H1 (cell line): Measurements from ENCODE around the gene TEX14. TPM values are rescaled to one million over a fixed set of nuclear protein-coding genes. Genes with fewer than 3 reads are reported as not detected.

Experiments
- CTCF ChIA-PET: fragments of 300-600 bp; sonication (Branson Sonifier 250); formaldehyde crosslinking; loops from one replicate; lab custom pipeline; 2021; ENCODE audit not compliant: partially characterized antibody; lab: Charles Lee
- POLR2A ChIA-PET: fragments of 300-600 bp; sonication (Branson Sonifier 250); formaldehyde crosslinking; loops from one replicate; lab custom pipeline; 2021; ENCODE audit warnings: inconsistent platforms; ENCODE audit not compliant: partially characterized antibody; lab: Charles Lee
- DNase-seq, 2 experiments: peaks; one replicate each; pipeline versions ENCODE4 v3.0.0 to v3.0.0-alpha.2; 2010 to 2022; ENCODE audit warnings: low spot score in 2 of 2, low read depth in 1 of 2, mixed read lengths in 1 of 2
- FAIRE-seq: peaks from 2 replicates; lab custom pipeline; 2011; peaks lifted over from hg19 to GRCh38; lab: Jason Lieb, UNC
- H2AFZ ChIP-seq: 2 replicates; pipeline ENCODE4 v1.8.1; 2012; ENCODE audit warnings: low read length, inconsistent platforms
- H2AK5ac ChIP-seq: 2 replicates; pipeline ENCODE4 v1.6.1; 2013; ENCODE audit warnings: low read depth, low read length
- H2BK120ac ChIP-seq: replicated peaks from 2 replicates; pipeline ENCODE3; 2013; ENCODE audit warnings: low read depth, low read length, inconsistent platforms
- H2BK12ac ChIP-seq: 2 replicates; pipeline ENCODE4 v1.6.1; 2013; ENCODE audit warnings: low read depth, low read length
- H2BK15ac ChIP-seq: 2 replicates; pipeline ENCODE4 v1.6.1; 2013; ENCODE audit warnings: low read length
- H2BK20ac ChIP-seq: 2 replicates; pipeline ENCODE4 v1.6.1; 2013; ENCODE audit warnings: low read length
- H2BK5ac ChIP-seq: 2 replicates; pipeline ENCODE4 v1.6.1; 2013; ENCODE audit warnings: low read depth, low read length
- H3K14ac ChIP-seq: 2 replicates; pipeline ENCODE4 v1.6.1; 2013; ENCODE audit warnings: inconsistent platforms; ENCODE audit not compliant: insufficient read length
- H3K18ac ChIP-seq: 2 replicates; pipeline ENCODE4 v1.6.1; 2013; ENCODE audit warnings: low read length; ENCODE audit errors: extremely low read depth
- H3K23ac ChIP-seq: 2 replicates; pipeline ENCODE4 v1.6.1; 2013; ENCODE audit warnings: inconsistent platforms; ENCODE audit not compliant: insufficient read length
- H3K23me2 ChIP-seq: 2 replicates; pipeline ENCODE4 v1.6.1; 2013; ENCODE audit warnings: low read depth, low read length
- H3K27ac ChIP-seq: 2 replicates; pipeline ENCODE4 v1.6.1; 2011; ENCODE audit warnings: low read depth, low read length, inconsistent platforms
- H3K27me3 ChIP-seq, 4 experiments: replicated peaks in 1 of 4; 1 replicate in 1 of 4; 2 replicates in 3 of 4; pipeline versions ENCODE4 v1.6.1 to v1.8.1; 2011 to 2013; ENCODE audit warnings: low read length in 3 of 4, mild to moderate bottlenecking in 3 of 4, inconsistent platforms in 2 of 4, mixed read lengths in 2 of 4, moderate library complexity in 1 of 4; ENCODE audit not compliant: control insufficient read depth in 3 of 4, insufficient read depth in 3 of 4; ENCODE audit errors: extremely low read depth in 1 of 4
- H3K36me3 ChIP-seq, 4 experiments: 2 replicates each; pipeline versions ENCODE4 v1.6.1 to v1.8.1; 2011 to 2013; ENCODE audit warnings: mild to moderate bottlenecking in 4 of 4, low read length in 3 of 4, moderate library complexity in 2 of 4, control low read depth in 1 of 4, inconsistent platforms in 1 of 4; ENCODE audit not compliant: insufficient read depth in 4 of 4, control insufficient read depth in 2 of 4
- H3K4ac ChIP-seq: replicated peaks from 2 replicates; pipeline ENCODE3; 2013; ENCODE audit warnings: low read length, low read depth, mixed read lengths, inconsistent platforms; ENCODE audit not compliant: insufficient read length
- H3K4me1 ChIP-seq, 4 experiments: replicated peaks in 1 of 4; 1 replicate in 1 of 4; 2 replicates in 3 of 4; pipeline versions ENCODE4 v1.6.1 to v1.8.1; 2011 to 2013; ENCODE audit warnings: low read length in 3 of 4, inconsistent platforms in 2 of 4, mixed read lengths in 1 of 4; ENCODE audit not compliant: insufficient read depth in 4 of 4, control insufficient read depth in 3 of 4
- H3K4me2 ChIP-seq, 2 experiments: 2 replicates each; pipeline versions ENCODE4 v1.6.1 to v1.8.1; 2011 to 2013; ENCODE audit warnings: low read depth in 2 of 2, low read length in 2 of 2, control low read depth in 1 of 2, inconsistent platforms in 1 of 2, mild to moderate bottlenecking in 1 of 2; ENCODE audit not compliant: insufficient read depth in 1 of 2
- H3K4me3 ChIP-seq, 4 experiments: fragments of 200-600, 300-600 bp in 1 of 4; sonication (generic), shearing (Covaris generic), sonication (Bioruptor Twin) in 1 of 4; 2 replicates each; pipeline versions ENCODE4 v1.5.1 to v1.8.1; 2011 to 2016; ENCODE audit warnings: low read length in 4 of 4, low read depth in 3 of 4, control low read depth in 2 of 4, inconsistent platforms in 2 of 4, mild to moderate bottlenecking in 2 of 4, mixed read lengths in 1 of 4, moderate library complexity in 1 of 4; ENCODE audit not compliant: insufficient read depth in 2 of 4; ENCODE audit errors: extremely low read depth in 1 of 4
- H3K56ac ChIP-seq: replicated peaks from 2 replicates; pipeline ENCODE3; 2013; ENCODE audit warnings: low read depth, mild to moderate bottlenecking, mixed read lengths, low read length, inconsistent platforms; ENCODE audit not compliant: insufficient read length
- H3K79me1 ChIP-seq: 2 replicates; pipeline ENCODE4 v1.6.1; 2013; ENCODE audit warnings: low read depth, low read length, control low read depth
- H3K79me2 ChIP-seq, 2 experiments: 2 replicates each; pipeline versions ENCODE4 v1.6.1 to v1.8.1; 2012 to 2013; ENCODE audit warnings: low read length in 2 of 2, mild to moderate bottlenecking in 2 of 2, inconsistent platforms in 1 of 2; ENCODE audit not compliant: insufficient read depth in 2 of 2, control insufficient read depth in 1 of 2
- H3K9ac ChIP-seq, 4 experiments: replicated peaks in 1 of 4; 1 replicate in 1 of 4; 2 replicates in 3 of 4; pipeline versions ENCODE4 v1.6.1 to v1.8.1; 2011 to 2013; ENCODE audit warnings: low read depth in 3 of 4, low read length in 3 of 4, control low read depth in 2 of 4, mild to moderate bottlenecking in 2 of 4, moderate library complexity in 2 of 4, inconsistent platforms in 1 of 4; ENCODE audit errors: extremely low read depth in 1 of 4
- H3K9me3 ChIP-seq, 2 experiments: 2 replicates each; pipeline versions ENCODE4 v1.6.1 to v1.8.1; 2012 to 2013; ENCODE audit warnings: mild to moderate bottlenecking in 2 of 2, moderate library complexity in 2 of 2, control low read depth in 1 of 2, inconsistent platforms in 1 of 2, low read depth in 1 of 2, low read length in 1 of 2, mixed read lengths in 1 of 2; ENCODE audit not compliant: insufficient read depth in 2 of 2
- H4K20me1 ChIP-seq, 2 experiments: replicated peaks in 1 of 2; 2 replicates each; pipeline versions ENCODE3 to v1.8.1; 2011 to 2013; ENCODE audit warnings: inconsistent platforms in 2 of 2, low read length in 2 of 2, mild to moderate bottlenecking in 1 of 2; ENCODE audit not compliant: insufficient read depth in 2 of 2, control insufficient read depth in 1 of 2
- H4K5ac ChIP-seq: 2 replicates; pipeline ENCODE4 v1.6.1; 2013; ENCODE audit warnings: low read length, low read depth, mixed read lengths, inconsistent platforms; ENCODE audit not compliant: insufficient read length
- H4K8ac ChIP-seq: 2 replicates; pipeline ENCODE4 v1.8.0; 2013; ENCODE audit warnings: mild to moderate bottlenecking, moderate library complexity, low read length, inconsistent platforms; ENCODE audit not compliant: insufficient read depth; ENCODE audit errors: extremely low read depth
- H4K91ac ChIP-seq: replicated peaks from 2 replicates; pipeline ENCODE3; 2013; ENCODE audit warnings: low read length, mixed read lengths, inconsistent platforms; ENCODE audit not compliant: insufficient read length
- HDAC2 ChIP-seq, 2 experiments: fragments of 300-600 bp in 1 of 2; sonication (generic) in 1 of 2; IDR thresholded peaks; 2 replicates each; pipeline ENCODE4 v1.6.1; 2011 to 2012; ENCODE audit warnings: low read depth in 2 of 2, low read length in 2 of 2, mild to moderate bottlenecking in 2 of 2, moderate library complexity in 2 of 2, borderline replicate concordance in 1 of 2, inconsistent platforms in 1 of 2
- WGBS, 2 experiments: shearing (Covaris generic) in 1 of 2; methylation state at CpG; one replicate each; pipeline versions ENCODE4 v1.1.6 to v1.1.7; 2013 to 2015; ENCODE audit warnings: low lambda C conversion rate in 2 of 2, mixed read lengths in 2 of 2, inconsistent platforms in 1 of 2, low coverage in 1 of 2, missing lambda C conversion rate in 1 of 2; ENCODE audit not compliant: insufficient replicate concordance in 2 of 2, insufficient coverage in 1 of 2, insufficient read length in 1 of 2; ENCODE audit errors: extremely low coverage in 1 of 2, missing lambda C conversion rate in 1 of 2; 5-methylcytosine and 5-hydroxymethylcytosine counted together
- polyA plus RNA-seq, 7 experiments: library from polyadenylated mRNA; depleted of rRNA in 3 of 7; stranded (reverse) in 5 of 7; unstranded in 2 of 7; fragments of >200 nt in 5 of 7; fragments of 200-250 nt in 2 of 7; gene quantifications; 1 replicate in 5 of 7; 2 replicates in 1 of 7; 4 replicates in 1 of 7; pipeline versions ENCODE4 v1.2.1 to v1.2.3, GENCODE V29; 2011 to 2013; ENCODE audit warnings: missing spikeins in 2 of 7, mixed read lengths in 2 of 7
- total RNA-seq: library from RNA; stranded (reverse); fragmentation: NEBNext Ultra II Directional; extraction: Animal tissue kit (Norgen Biotek cat#: 25700); gene quantifications from 2 replicates; pipeline ENCODE4 v1.2.1, GENCODE V29; 2021

The TEX14 gene
- total and polyA plus RNA-seq, 2 of the 8 experiments (the other 6 are each of a cell fraction or from before 2014, with no cell fraction given) = 0.83 to 2.5 TPM

GRCh38 chr17:58630883-58631522 is 60.8 kb downstream of the TEX14 start:
- Histone ChIP-seq H3K9me3 (no peaks in the 10 kb centered on the region), H3K4me2 (peak overlapping the region; percentile 25 to 76; a peak in 3 of 4 replicates), H2BK15ac (no peak overlapping the region), H3K18ac (no peak overlapping the region), H4K8ac (peak overlapping the region; percentile 51; the same call in 1 of the 2 replicates), H3K4me1 (peaks cover 0 to 3% (median 2%) of the 10 kb centered on the region in 4 experiments; a peak in 6 of 7 replicates), H3K79me2 (no peaks in the 10 kb centered on the region), H3K36me3 (no peaks in the 10 kb centered on the region), H2AFZ (no peak overlapping the region), H4K20me1 (no peaks in the 10 kb centered on the region), H4K91ac (no peak overlapping the region), H4K5ac (no peak overlapping the region), H2BK20ac (no peak overlapping the region), H3K14ac (no peak overlapping the region), H2AK5ac (no peak overlapping the region), H2BK120ac (no peak overlapping the region), H3K23me2 (0 out of 2 replicates have a peak, but pooled peaks cover 2% of the 10 kb centered on the region), H3K4ac (no peak overlapping the region), H3K56ac (no peak overlapping the region), H3K27me3 (no peaks in the 10 kb centered on the region), H3K79me1 (no peaks in the 10 kb centered on the region), H2BK12ac (no peak overlapping the region; the same call in 1 of the 2 replicates), H3K9ac (no peak overlapping the region), H3K27ac (no peak overlapping the region), H3K23ac (no peak overlapping the region), H2BK5ac (no peak overlapping the region; the same call in 1 of the 2 replicates), H3K4me3 (no peak overlapping the region)
- POLR2A ChIA-PET = interaction anchor here (0.6 to 5.6 kb wide), 46 partner anchors 9 to 477 kb away, joined by 3 to 230 read pairs (median 9); partner anchors contain the start of genes MTMR4, RAD51C and TEX14
- CTCF ChIA-PET = interaction anchor here (0.8 to 2.0 kb wide), 8 partner anchors 9 to 374 kb away, joined by 3 to 7 read pairs (median 4); no protein-coding TSS in a partner anchor
- DNase-seq = peak; percentile 51 to 77
- WGBS, 2 experiments = 37% methylated on average over 10 of the region's 10 CpGs; no CpG with 5 or more reads in 1 of the 2 experiments
- FAIRE-seq = no peak
- TF ChIP-seq HDAC2 (IDR thresholded peaks at IDR 0.05; ENCODE audit: borderline replicate concordance in 1 of 2, low read depth in 2 of 2, low read length in 2 of 2) = 0 out of 4 replicates have a peak, but pooled peaks of 1 of the 2 experiments have one; percentile 40
